Chondrocyte (in vitro differentiated cells): ENCODE data around the gene ADGRL3. TPM values are rescaled to one million over a fixed set of nuclear protein-coding genes. Genes with fewer than 3 reads are reported as not detected.
A peak's percentile ranks its signal among the peaks of the same experiment; 100 is the strongest.

Experiments
- DNase-seq: peaks from one replicate; pipeline ENCODE4 v3.0.0; 2021; ENCODE audit warnings: mixed read lengths, low spot score
- H3K27ac Mint-ChIP-seq: one replicate; pipeline ENCODE4 v1.8.0; 2021; ENCODE audit warnings: mild to moderate bottlenecking, moderate library complexity, mixed read lengths; ENCODE audit not compliant: unreplicated experiment
- H3K27me3 Mint-ChIP-seq: 2 replicates; pipeline ENCODE4 v1.8.0; 2021; ENCODE audit warnings: low read depth, mixed read lengths
- H3K36me3 Mint-ChIP-seq: 2 replicates; pipeline ENCODE4 v1.8.0; 2021; ENCODE audit warnings: low read depth, mixed read lengths
- H3K4me1 Mint-ChIP-seq: 2 replicates; pipeline ENCODE4 v1.8.0; 2021; ENCODE audit warnings: low read depth, mild to moderate bottlenecking, mixed read lengths
- H3K4me3 Mint-ChIP-seq: one replicate; pipeline ENCODE4 v1.8.0; 2021; ENCODE audit warnings: mild to moderate bottlenecking, moderate library complexity, mixed read lengths; ENCODE audit not compliant: unreplicated experiment
- H3K9me3 Mint-ChIP-seq: 2 replicates; pipeline ENCODE4 v1.8.0; 2021; ENCODE audit warnings: low read depth, mixed read lengths
- CTCF ChIP-seq: fragments of 200-600 bp; sonication (generic); IDR thresholded peaks from 2 replicates; pipeline ENCODE4 v1.5.0; 2021; ENCODE audit warnings: antibody characterized with exemption, mild to moderate bottlenecking, moderate library complexity
- total RNA-seq: library from RNA; stranded (reverse); gene quantifications from 3 replicates; pipeline ENCODE4 v1.2.1, GENCODE V29; 2021

Gene ADGRL3
- total RNA-seq, 1 donor from 2014 or later, result 11.6 TPM

- Mint-ChIP-seq H3K27me3 (no peaks in the 10 kb centered on the region), H3K36me3 (no peaks in the 10 kb centered on the region)
- TF ChIP-seq CTCF, result no peak
These were observed 208.7 kb downstream of the ADGRL3 start for GRCh38 chr4:61408861-61409260.

GRCh38 chr4:61411241-61411640 lies 211.1 kb downstream of the ADGRL3 start:
- Mint-ChIP-seq H3K4me3 (no peak overlapping the region), H3K27me3 (no peaks in the 10 kb centered on the region), H3K36me3 (no peaks in the 10 kb centered on the region), H3K4me1 (peaks cover 4% of the 10 kb centered on the region), H3K27ac (no peak overlapping the region), H3K9me3 (no peaks in the 10 kb centered on the region)
- DNase-seq, result no peak
- no peak for TF ChIP-seq CTCF

More at GRCh38 chr4:61408861-61409260, 208.7 kb downstream of the ADGRL3 start:
- H3K9me3 Mint-ChIP-seq, result no peaks in the 10 kb centered on the region
- no peak for DNase-seq
- H3K4me3 Mint-ChIP-seq, result no peak overlapping the region
- no peak overlapping the region for H3K27ac Mint-ChIP-seq
- peaks cover 4% of the 10 kb centered on the region for H3K4me1 Mint-ChIP-seq

- H3K27me3 Mint-ChIP-seq, result no peaks in the 10 kb centered on the region
- no peak for DNase-seq
- H3K9me3 Mint-ChIP-seq, result peaks cover 7% of the 10 kb centered on the region
- H3K4me3 Mint-ChIP-seq, result no peak overlapping the region
- H3K4me1 Mint-ChIP-seq, result no peaks in the 10 kb centered on the region
- no peaks in the 10 kb centered on the region for H3K36me3 Mint-ChIP-seq
- no peak overlapping the region for H3K27ac Mint-ChIP-seq
- no peak for TF ChIP-seq CTCF
These were observed 225.2 kb downstream of the ADGRL3 start for GRCh38 chr4:61425315-61425714.

GRCh38 chr4:61426229-61426628 lies 226.1 kb downstream of the ADGRL3 start:
- DNase-seq, result peak; percentile 61
- H3K36me3 Mint-ChIP-seq, result no peaks in the 10 kb centered on the region
- no peaks in the 10 kb centered on the region for H3K4me1 Mint-ChIP-seq
- H3K27ac Mint-ChIP-seq, result no peak overlapping the region
- H3K4me3 Mint-ChIP-seq, result no peak overlapping the region
- no peaks in the 10 kb centered on the region for H3K27me3 Mint-ChIP-seq
- TF ChIP-seq CTCF, result no peak
- peaks cover 7% of the 10 kb centered on the region for H3K9me3 Mint-ChIP-seq

GRCh38 chr4:61427099-61427817 lies 227.1 kb downstream of the ADGRL3 start:
- no peak for TF ChIP-seq CTCF
- no peak for DNase-seq
- H3K27me3 Mint-ChIP-seq, result no peaks in the 10 kb centered on the region
- no peak overlapping the region for H3K4me3 Mint-ChIP-seq
- no peak overlapping the region for H3K27ac Mint-ChIP-seq
- H3K4me1 Mint-ChIP-seq, result no peaks in the 10 kb centered on the region
- no peaks in the 10 kb centered on the region for H3K36me3 Mint-ChIP-seq
- H3K9me3 Mint-ChIP-seq, result peaks cover 7% of the 10 kb centered on the region
